ENCODE measurements around the gene UNK. TPM values are rescaled to one million over a fixed set of nuclear protein-coding genes. Genes with fewer than 3 reads are reported as not detected.
A peak's percentile ranks its signal among the peaks of the same experiment; 100 is the strongest.

The UNK gene
- total RNA-seq, 2 experiments from 2014 or later = 24.5 to 33.7 TPM

GRCh38 chr17:75836605-75837004 lies 52.0 kb downstream of the UNK start:
- ChIA-PET CTCF (interaction anchor here (0.7 to 2.1 kb wide), 3 partner anchors 8 to 212 kb away, joined by 3 to 8 read pairs (median 4); no protein-coding TSS in a partner anchor), POLR2A (no interaction called here)
- Mint-ChIP-seq H3K36me3 (ENCODE audit: low read depth) (peaks cover 32% of the 10 kb centered on the region), H3K27ac (no peak overlapping the region), H3K27me3 (no peaks in the 10 kb centered on the region), H3K4me1 (peaks cover 29% of the 10 kb centered on the region), H3K4me3 (no peak overlapping the region), H3K9me3 (ENCODE audit: low read depth) (no peaks in the 10 kb centered on the region)
- ATAC-seq = no peak
- no peak for DNase-seq
- intact Hi-C loops (cut with DNase I, micrococcal nuclease) = no loop called here

DNA sequence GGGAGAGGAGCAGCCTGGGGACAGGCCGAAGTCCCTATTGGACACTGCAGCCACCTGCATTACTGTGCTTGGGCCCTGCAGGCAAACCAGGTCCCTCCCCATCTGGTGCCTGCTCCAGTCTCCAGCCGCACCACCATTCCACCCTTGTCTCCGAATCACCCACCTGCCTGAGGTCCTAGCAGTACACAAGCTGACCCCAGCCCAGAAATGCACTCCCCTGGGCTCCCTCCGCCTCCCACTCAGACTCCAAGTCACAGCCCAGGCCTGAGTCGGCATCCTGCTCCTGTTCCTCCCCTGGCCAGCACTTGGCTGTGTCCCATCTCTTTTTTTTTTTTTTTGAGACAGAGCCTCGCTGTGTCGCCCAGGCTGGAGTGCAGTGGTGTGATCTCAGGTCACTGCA lies 53.3 kb downstream of the UNK start:
- peaks cover 32% of the 10 kb centered on the region for H3K36me3 Mint-ChIP-seq (ENCODE audit: low read depth)
- POLR2A ChIA-PET = no interaction called here
- CTCF ChIA-PET = interaction anchor here (1.2 kb wide), 1 partner anchor 9 kb away, joined by 4 read pairs; no protein-coding TSS in a partner anchor
- peak overlapping the region; percentile 37 for H3K27ac Mint-ChIP-seq
- H3K27me3 Mint-ChIP-seq = no peaks in the 10 kb centered on the region
- H3K9me3 Mint-ChIP-seq (ENCODE audit: low read depth) = no peaks in the 10 kb centered on the region
- DNase-seq (no peak), ATAC-seq (no peak)
- H3K4me1 Mint-ChIP-seq = peaks cover 24% of the 10 kb centered on the region
- intact Hi-C loops (cut with DNase I, micrococcal nuclease) = no loop called here
- H3K4me3 Mint-ChIP-seq = no peak overlapping the region

GRCh38 chr17:75838410-75838809 lies 53.8 kb downstream of the UNK start:
- ChIA-PET CTCF (no interaction called here), POLR2A (no interaction called here)
- Mint-ChIP-seq H3K9me3 (ENCODE audit: low read depth) (no peaks in the 10 kb centered on the region), H3K36me3 (ENCODE audit: low read depth) (peaks cover 27% of the 10 kb centered on the region), H3K4me1 (peaks cover 19% of the 10 kb centered on the region), H3K27ac (no peak overlapping the region), H3K27me3 (no peaks in the 10 kb centered on the region), H3K4me3 (no peak overlapping the region)
- intact Hi-C loops (cut with DNase I, micrococcal nuclease) = no loop called here
- no peak for ATAC-seq
- DNase-seq = no peak

DNA sequence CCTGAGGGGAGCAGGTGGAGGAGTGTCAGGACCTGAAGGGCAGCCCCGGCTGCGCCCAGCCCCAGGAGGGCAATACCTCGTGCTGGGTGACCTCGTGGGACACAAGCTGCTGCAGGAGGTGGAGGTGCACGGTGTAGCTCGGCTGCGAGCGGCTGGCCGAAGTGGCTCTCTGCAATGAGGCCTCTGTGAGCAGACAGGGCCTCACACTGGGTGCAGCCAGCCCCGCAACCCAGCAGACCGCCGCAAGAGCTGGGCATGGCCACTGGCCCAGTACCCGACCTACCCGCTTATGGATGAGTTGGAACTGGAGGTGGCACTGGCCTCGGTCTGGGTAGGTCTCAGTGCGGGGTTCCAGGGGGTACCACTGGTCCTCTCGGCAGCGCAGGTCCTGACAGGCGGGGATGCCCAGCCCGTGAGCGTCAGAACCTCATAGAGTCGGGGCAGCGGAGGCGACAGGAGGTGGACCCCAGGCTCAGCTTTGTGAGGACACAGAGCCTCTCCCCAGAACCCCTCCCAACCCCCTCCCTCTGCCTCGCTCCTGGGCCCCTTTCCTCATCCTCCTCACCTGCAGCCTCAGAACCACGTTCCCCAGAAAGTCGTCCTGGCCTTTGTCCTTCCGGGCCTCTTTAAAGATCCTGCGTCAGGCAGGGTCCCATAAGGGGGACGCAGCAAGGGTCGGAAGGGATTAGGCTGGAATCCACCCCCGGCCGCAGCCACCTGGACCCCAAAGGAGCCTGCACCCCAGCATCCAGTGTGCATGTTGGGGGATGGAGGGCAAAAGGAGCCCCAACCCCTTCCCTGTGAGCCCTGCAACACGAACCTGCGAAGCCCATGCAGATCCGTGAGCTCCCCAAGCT lies 55.6 kb downstream of the UNK start:
- peaks cover 15% of the 10 kb centered on the region for H3K36me3 Mint-ChIP-seq (ENCODE audit: low read depth)
- ATAC-seq (no peak), DNase-seq (no peak)
- CTCF ChIA-PET = interaction anchor here (0.8 to 1.2 kb wide), 2 partner anchors 13 to 15 kb away, joined by 3 to 4 read pairs; partner anchors contain the start of gene WBP2
- H3K9me3 Mint-ChIP-seq (ENCODE audit: low read depth) = no peaks in the 10 kb centered on the region
- no peaks in the 10 kb centered on the region for H3K27me3 Mint-ChIP-seq
- no peak overlapping the region for H3K27ac Mint-ChIP-seq
- no peak overlapping the region for H3K4me3 Mint-ChIP-seq
- intact Hi-C loops (cut with DNase I, micrococcal nuclease) = loop anchor here in 1 of 2 experiments (5.0 kb wide), 1 partner anchor 63 kb away; a partner anchor contains a TSS
- POLR2A ChIA-PET = no interaction called here
- peaks cover 8% of the 10 kb centered on the region for H3K4me1 Mint-ChIP-seq

GRCh38 chr17:75840799-75841164 lies 56.2 kb downstream of the UNK start:
- ATAC-seq (no peak), DNase-seq (no peak)
- Mint-ChIP-seq H3K9me3 (ENCODE audit: low read depth) (no peaks in the 10 kb centered on the region), H3K27ac (no peak overlapping the region), H3K36me3 (ENCODE audit: low read depth) (peaks cover 17% of the 10 kb centered on the region), H3K4me3 (no peak overlapping the region), H3K4me1 (peaks cover 14% of the 10 kb centered on the region), H3K27me3 (no peaks in the 10 kb centered on the region)
- POLR2A ChIA-PET = no interaction called here
- intact Hi-C loops (cut with DNase I, micrococcal nuclease) = loop anchor here in 1 of 2 experiments (5.0 kb wide), 1 partner anchor 63 kb away; a partner anchor contains a TSS
- CTCF ChIA-PET = interaction anchor here (0.8 to 1.2 kb wide), 2 partner anchors 14 kb away, joined by 3 to 4 read pairs; partner anchors contain the start of gene WBP2

GRCh38 chr17:75842411-75842810 lies 57.8 kb downstream of the UNK start:
- peaks cover 14% of the 10 kb centered on the region for H3K4me1 Mint-ChIP-seq
- peaks cover 25% of the 10 kb centered on the region for H3K36me3 Mint-ChIP-seq (ENCODE audit: low read depth)
- intact Hi-C loops (cut with DNase I, micrococcal nuclease) = loop anchor here in 1 of 2 experiments (5.0 kb wide), 1 partner anchor 65 kb away; a partner anchor contains a TSS
- POLR2A ChIA-PET = interaction anchor here (4.4 kb wide), 1 partner anchor 63 kb away, joined by 17 read pairs; a partner anchor contains a TSS
- H3K27me3 Mint-ChIP-seq = no peaks in the 10 kb centered on the region
- peak overlapping the region; percentile 88 for H3K4me3 Mint-ChIP-seq
- CTCF ChIA-PET = interaction anchor here (0.7 kb wide), 1 partner anchor 37 kb away, joined by 3 read pairs; no protein-coding TSS in a partner anchor
- ATAC-seq (no peak), DNase-seq (no peak)
- no peaks in the 10 kb centered on the region for H3K9me3 Mint-ChIP-seq (ENCODE audit: low read depth)
- H3K27ac Mint-ChIP-seq = peak overlapping the region; percentile 42

DNA sequence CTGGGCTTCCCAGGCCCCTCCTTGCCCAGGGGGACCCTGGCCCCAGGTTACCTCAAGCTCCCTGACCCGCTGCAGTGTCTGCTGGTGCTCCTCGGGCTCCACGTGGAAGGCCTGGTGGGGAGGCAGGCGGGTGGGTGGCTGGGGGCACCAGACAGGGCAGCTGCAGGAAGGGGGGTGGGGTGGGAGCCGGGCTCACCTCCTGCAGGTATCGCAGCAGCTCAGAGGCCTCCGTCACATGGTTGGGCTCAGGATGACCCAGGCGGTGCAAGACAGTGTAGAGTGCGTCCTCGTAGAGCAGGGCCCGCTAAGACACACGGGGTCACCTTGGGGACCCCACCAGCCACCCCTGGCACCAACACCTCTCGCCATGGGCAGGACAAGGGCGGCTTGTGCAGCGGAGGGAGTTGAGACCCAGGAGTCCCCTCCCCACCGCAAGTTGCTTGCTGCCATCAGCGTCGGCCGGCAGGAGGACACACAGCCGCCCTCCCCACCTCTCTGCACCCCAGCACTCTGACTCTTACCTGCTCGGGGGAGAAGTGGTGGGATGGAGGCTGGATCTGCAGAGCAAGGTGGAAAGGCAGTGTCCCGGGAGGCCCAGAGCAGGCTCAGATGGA lies 58.5 kb downstream of the UNK start:
- peaks cover 14% of the 10 kb centered on the region for H3K4me1 Mint-ChIP-seq
- ChIA-PET POLR2A (interaction anchor here (1.1 to 4.4 kb wide), 3 partner anchors 12 to 67 kb away, joined by 3 to 17 read pairs (median 10); partner anchors contain the start of gene WBP2), CTCF (interaction anchor here (0.7 to 1.0 kb wide), 4 partner anchors 10 to 36 kb away, joined by 3 to 4 read pairs (median 3); no protein-coding TSS in a partner anchor)
- H3K36me3 Mint-ChIP-seq (ENCODE audit: low read depth) = peaks cover 25% of the 10 kb centered on the region
- H3K27ac Mint-ChIP-seq = peak overlapping the region; percentile 94
- DNase-seq (peak; percentile 63), ATAC-seq (peak; percentile 28)
- intact Hi-C loops (cut with DNase I, micrococcal nuclease) = loop anchor here in 1 of 2 experiments (1.0 to 5.0 kb wide), 2 partner anchors 34 to 66 kb away; a partner anchor contains a TSS
- H3K4me3 Mint-ChIP-seq = peak overlapping the region; percentile 88
- H3K27me3 Mint-ChIP-seq = no peaks in the 10 kb centered on the region
- no peaks in the 10 kb centered on the region for H3K9me3 Mint-ChIP-seq (ENCODE audit: low read depth)

DNA sequence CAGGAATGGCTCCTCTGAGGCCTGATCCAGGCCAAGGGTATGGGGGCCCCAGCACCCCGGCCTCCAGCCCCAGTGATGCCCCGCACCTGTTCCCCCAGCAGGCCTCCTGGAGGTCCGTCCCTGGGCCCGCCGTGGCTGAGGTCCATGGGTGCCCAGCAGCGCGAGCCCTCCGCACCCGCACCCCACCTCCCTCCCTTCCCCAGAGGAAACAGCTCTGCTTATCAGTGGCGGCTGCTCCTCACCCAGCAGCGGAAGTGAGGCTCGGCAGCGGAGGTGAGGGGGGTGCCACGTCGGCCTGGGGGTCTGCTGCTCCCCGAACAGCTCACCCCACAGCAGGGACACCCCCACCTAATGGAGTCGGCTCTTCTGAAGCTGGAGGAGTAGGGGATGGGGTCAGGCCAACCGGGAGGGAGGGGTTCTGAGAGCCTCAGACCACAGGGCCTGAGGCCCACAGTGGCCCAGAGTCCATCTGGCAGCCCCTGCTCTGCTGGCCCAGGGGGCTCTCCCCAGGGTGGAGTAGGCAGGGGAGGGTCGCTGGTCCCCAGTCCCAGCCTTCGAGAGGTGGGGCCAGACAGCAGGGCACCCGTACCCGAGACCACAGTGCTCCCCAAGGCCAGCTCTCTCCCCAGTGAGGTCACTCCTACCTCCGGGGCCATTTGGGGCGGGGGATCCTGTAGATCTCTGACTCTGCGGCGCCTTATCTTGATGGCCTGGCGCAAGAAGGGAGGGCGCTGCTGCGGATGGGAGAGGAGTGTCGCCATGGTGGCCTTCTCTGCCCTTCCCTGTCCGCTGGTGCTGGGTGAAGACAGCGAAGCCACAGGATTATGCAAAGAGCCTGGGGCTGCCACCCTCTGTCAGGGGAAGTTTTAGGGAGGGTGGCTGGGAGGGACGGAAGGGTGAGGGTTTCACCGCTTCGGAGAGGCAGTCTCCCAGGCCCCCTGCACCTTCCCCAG lies 59.2 kb downstream of the UNK start, which contains the start of gene UNC13D:
Gene UNC13D, minus strand, starts transcription at position 828 of the 953 bp plus-strand sequence. Its CDS starts 67 bp downstream, at position 761.
- Mint-ChIP-seq H3K4me1 (peaks cover 14% of the 10 kb centered on the region), H3K27ac (peak within 1 kb of the TSS; percentile 94), H3K36me3 (ENCODE audit: low read depth) (peaks cover 27% of the 10 kb centered on the region), H3K27me3 (no peaks in the 10 kb centered on the region), H3K9me3 (ENCODE audit: low read depth) (no peaks in the 10 kb centered on the region), H3K4me3 (peak within 1 kb of the TSS; percentile 88)
- DNase-seq (peak; percentile 76), ATAC-seq (peak; percentile 68)
- ChIA-PET CTCF (interaction anchor here (0.6 to 3.3 kb wide), 11 partner anchors 11 to 80 kb away, joined by 3 to 21 read pairs (median 4); partner anchors contain the start of gene WBP2), POLR2A (interaction anchor here (0.6 to 4.4 kb wide), 5 partner anchors 11 to 69 kb away, joined by 3 to 17 read pairs (median 4); partner anchors contain the start of gene WBP2)
- intact Hi-C loops (cut with DNase I, micrococcal nuclease) = loop anchor here in 1 of 2 experiments (1.0 to 5.0 kb wide), 3 partner anchors 11 to 67 kb away; partner anchors contain the start of gene WBP2

GRCh38 chr17:75844530-75845057 lies 60.0 kb downstream of the UNK start:
- CTCF ChIA-PET = interaction anchor here (0.5 to 3.5 kb wide), 14 partner anchors 9 to 206 kb away, joined by 3 to 21 read pairs (median 5); partner anchors contain the start of genes GALK1 and WBP2
- Mint-ChIP-seq H3K27ac (peak overlapping the region; percentile 94), H3K4me1 (peaks cover 14% of the 10 kb centered on the region), H3K9me3 (ENCODE audit: low read depth) (no peaks in the 10 kb centered on the region), H3K27me3 (no peaks in the 10 kb centered on the region), H3K36me3 (ENCODE audit: low read depth) (peaks cover 24% of the 10 kb centered on the region), H3K4me3 (peak overlapping the region; percentile 88)
- intact Hi-C loops (cut with DNase I, micrococcal nuclease) = loop anchor here in 1 of 2 experiments (1.0 to 5.0 kb wide), 2 partner anchors 11 to 67 kb away; partner anchors contain the start of gene WBP2
- ATAC-seq (peak; percentile 15), DNase-seq (no peak)
- POLR2A ChIA-PET = interaction anchor here (0.6 to 4.4 kb wide), 3 partner anchors 10 to 65 kb away, joined by 3 to 17 read pairs (median 10); partner anchors contain the start of gene WBP2

All from activated CD4-positive, alpha-beta T cell treated with anti-CD3 and anti-CD28 coated beads for 36 hours (primary cell).